Measurements from ENCODE around the gene LRRTM3. TPM values are rescaled to one million over a fixed set of nuclear protein-coding genes. Genes with fewer than 3 reads are reported as not detected.

LRRTM3 gene
- total RNA-seq, 1 donor from 2014 or later: not detected

DNA sequence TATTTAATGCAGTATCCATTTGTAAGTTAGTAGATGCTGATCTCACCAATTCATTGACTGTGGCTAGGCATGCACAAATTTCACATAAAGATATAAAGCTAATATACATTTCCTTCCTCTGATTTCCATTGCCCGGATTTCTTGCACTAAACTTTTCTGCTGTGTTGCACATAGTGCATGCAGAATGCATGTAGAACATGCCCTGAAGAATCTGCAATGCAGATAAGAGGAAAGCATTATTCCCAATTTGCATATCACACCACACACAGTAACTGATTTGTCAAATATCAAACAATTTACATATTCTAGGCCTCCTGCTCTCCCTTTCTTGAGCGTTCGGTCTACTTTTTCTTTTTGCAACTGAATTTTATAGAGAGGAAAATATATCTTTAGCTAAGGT, 124.2 kb downstream of the LRRTM3 start:
- no peaks in the 10 kb centered on the region for H3K27me3 Mint-ChIP-seq
- POLR2A ChIA-PET: no interaction called here
- TF ChIP-seq, protein P1, sequence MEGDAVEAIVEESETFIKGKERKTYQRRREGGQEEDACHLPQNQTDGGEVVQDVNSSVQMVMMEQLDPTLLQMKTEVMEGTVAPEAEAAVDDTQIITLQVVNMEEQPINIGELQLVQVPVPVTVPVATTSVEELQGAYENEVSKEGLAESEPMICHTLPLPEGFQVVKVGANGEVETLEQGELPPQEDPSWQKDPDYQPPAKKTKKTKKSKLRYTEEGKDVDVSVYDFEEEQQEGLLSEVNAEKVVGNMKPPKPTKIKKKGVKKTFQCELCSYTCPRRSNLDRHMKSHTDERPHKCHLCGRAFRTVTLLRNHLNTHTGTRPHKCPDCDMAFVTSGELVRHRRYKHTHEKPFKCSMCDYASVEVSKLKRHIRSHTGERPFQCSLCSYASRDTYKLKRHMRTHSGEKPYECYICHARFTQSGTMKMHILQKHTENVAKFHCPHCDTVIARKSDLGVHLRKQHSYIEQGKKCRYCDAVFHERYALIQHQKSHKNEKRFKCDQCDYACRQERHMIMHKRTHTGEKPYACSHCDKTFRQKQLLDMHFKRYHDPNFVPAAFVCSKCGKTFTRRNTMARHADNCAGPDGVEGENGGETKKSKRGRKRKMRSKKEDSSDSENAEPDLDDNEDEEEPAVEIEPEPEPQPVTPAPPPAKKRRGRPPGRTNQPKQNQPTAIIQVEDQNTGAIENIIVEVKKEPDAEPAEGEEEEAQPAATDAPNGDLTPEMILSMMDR (IDR thresholded peaks at IDR 0.05): no peak
- H3K4me3 Mint-ChIP-seq: no peak overlapping the region
- intact Hi-C loops (cut with micrococcal nuclease): no loop called here
- no peak overlapping the region for H3K27ac Mint-ChIP-seq
- no peak for ATAC-seq (ENCODE audit: low read depth)
- H3K36me3 Mint-ChIP-seq (ENCODE audit: low read depth): no peaks in the 10 kb centered on the region
- CTCF ChIA-PET: no interaction called here
- no peaks in the 10 kb centered on the region for H3K4me1 Mint-ChIP-seq
- H3K9me3 Mint-ChIP-seq: peaks cover 5% of the 10 kb centered on the region
- DNase-seq: no peak

DNA sequence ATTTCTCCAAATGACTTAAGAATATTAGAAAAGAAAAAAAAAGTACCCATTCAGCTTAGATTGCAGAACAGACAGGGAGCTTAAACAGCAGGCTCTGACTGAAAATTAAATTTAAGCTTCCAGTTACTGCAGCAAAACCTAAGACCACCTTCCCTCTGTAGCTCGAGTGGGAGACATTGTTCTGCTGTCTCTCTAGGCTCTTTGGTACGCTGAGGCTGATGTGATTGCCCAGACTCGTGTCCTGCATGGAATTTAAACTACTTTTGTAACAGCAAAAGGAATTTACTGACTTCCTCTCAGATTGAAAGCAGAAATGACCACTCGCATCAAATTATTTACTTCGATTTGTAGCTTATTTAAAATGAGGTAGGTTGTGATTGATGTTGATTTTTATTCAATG, 124.6 kb downstream of the LRRTM3 start:
- ATAC-seq (ENCODE audit: low read depth) (no peak), DNase-seq (no peak)
- H3K36me3 Mint-ChIP-seq (ENCODE audit: low read depth): no peaks in the 10 kb centered on the region
- CTCF ChIA-PET: no interaction called here
- no peak overlapping the region for H3K4me3 Mint-ChIP-seq
- no peaks in the 10 kb centered on the region for H3K27me3 Mint-ChIP-seq
- TF ChIP-seq, protein P1 (IDR thresholded peaks at IDR 0.05): no peak
- intact Hi-C loops (cut with micrococcal nuclease): no loop called here
- POLR2A ChIA-PET: no interaction called here
- peaks cover 5% of the 10 kb centered on the region for H3K9me3 Mint-ChIP-seq
- H3K27ac Mint-ChIP-seq: no peak overlapping the region
- no peaks in the 10 kb centered on the region for H3K4me1 Mint-ChIP-seq

DNA sequence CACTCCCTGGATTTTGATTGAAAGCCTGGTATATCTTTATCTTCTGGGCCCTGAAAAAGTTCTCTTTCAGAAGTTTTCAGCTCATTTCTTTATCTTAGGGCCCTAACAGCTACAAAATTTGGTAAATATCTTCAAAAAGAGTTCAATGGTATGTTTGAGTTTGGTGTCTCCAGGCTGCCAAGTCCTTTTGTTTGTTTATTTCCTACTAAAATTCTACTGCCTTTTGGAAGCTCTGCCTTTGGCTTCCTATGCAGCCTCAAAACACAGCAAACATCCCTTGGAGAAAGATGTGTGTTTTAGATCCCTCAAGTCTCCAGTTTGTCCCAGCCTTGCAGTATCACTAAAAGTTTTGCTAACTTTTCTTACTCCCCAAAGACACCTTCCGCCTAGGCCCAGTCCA, 146.8 kb downstream of the LRRTM3 start:
- H3K27ac Mint-ChIP-seq: no peak overlapping the region

DNA sequence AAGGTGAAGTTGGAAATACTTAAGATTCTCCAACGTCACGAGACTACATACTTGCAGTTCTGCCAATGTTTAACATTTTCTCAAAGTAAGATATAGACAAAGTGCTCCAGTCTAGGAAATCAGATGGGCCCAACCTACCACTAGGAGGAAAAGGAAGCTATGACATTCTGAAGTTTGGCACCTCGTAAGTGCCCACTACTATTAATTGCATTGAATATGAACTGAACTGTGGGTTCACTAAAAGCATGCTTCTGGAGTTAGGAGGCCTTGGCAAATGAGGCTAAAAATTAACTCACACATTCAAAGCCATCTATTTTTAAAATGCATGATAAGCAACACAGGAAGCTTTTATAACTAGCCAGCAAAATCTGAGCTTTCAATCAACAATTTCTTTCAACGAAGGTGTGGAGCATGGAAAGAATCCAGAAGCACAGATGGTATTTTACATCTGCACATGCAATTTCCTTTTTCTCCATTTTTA, 149.7 kb downstream of the LRRTM3 start:
- DNase-seq (no peak), ATAC-seq (ENCODE audit: low read depth) (no peak)
- H3K36me3 Mint-ChIP-seq (ENCODE audit: low read depth): no peaks in the 10 kb centered on the region
- ChIA-PET CTCF (no interaction called here), POLR2A (no interaction called here)
- H3K4me3 Mint-ChIP-seq: no peak overlapping the region
- H3K4me1 Mint-ChIP-seq: no peaks in the 10 kb centered on the region
- H3K27ac Mint-ChIP-seq: no peak overlapping the region
- no peaks in the 10 kb centered on the region for H3K27me3 Mint-ChIP-seq
- TF ChIP-seq, protein P1 (IDR thresholded peaks at IDR 0.05): no peak
- intact Hi-C loops (cut with micrococcal nuclease): no loop called here
- H3K9me3 Mint-ChIP-seq: peaks cover 3% of the 10 kb centered on the region

More for the DNA sequence above, 146.8 kb downstream of the LRRTM3 start:
- ATAC-seq (ENCODE audit: low read depth) (no peak), DNase-seq (no peak)
- TF ChIP-seq, protein P1 (IDR thresholded peaks at IDR 0.05): no peak
- ChIA-PET POLR2A (no interaction called here), CTCF (no interaction called here)
- H3K4me3 Mint-ChIP-seq: no peak overlapping the region
- H3K27me3 Mint-ChIP-seq: no peaks in the 10 kb centered on the region
- H3K36me3 Mint-ChIP-seq (ENCODE audit: low read depth): no peaks in the 10 kb centered on the region
- no peaks in the 10 kb centered on the region for H3K4me1 Mint-ChIP-seq
- H3K9me3 Mint-ChIP-seq: peaks cover 3% of the 10 kb centered on the region
- intact Hi-C loops (cut with micrococcal nuclease): no loop called here

DNA sequence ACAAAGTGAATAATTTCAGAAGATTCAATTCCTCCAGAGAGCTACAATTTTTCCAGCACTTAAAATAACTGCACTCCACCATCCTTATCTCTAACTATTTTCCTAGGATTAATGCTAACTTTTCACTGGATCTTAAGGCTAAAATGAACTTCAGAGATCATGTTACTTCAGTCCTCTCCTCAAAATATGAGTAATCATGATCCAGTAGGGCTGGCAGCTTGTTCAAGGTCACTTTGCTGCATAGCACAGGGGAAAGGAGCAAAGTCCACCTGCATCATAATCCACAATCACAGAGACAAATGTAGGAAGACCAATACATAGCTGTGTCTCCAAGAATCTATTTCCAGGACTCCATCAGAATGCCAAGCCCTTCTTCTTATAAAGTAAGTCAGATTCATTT, 150.3 kb downstream of the LRRTM3 start:
- DNase-seq (no peak), ATAC-seq (ENCODE audit: low read depth) (no peak)
- Mint-ChIP-seq H3K27ac (no peak overlapping the region), H3K4me1 (no peaks in the 10 kb centered on the region), H3K9me3 (peaks cover 3% of the 10 kb centered on the region), H3K4me3 (no peak overlapping the region), H3K27me3 (no peaks in the 10 kb centered on the region), H3K36me3 (ENCODE audit: low read depth) (no peaks in the 10 kb centered on the region)
- intact Hi-C loops (cut with micrococcal nuclease): no loop called here
- ChIA-PET POLR2A (no interaction called here), CTCF (no interaction called here)
- TF ChIP-seq, protein P1 (IDR thresholded peaks at IDR 0.05): no peak

Data from activated B cell treated with CpG ODN at 0.5 μM for 24 hours (primary cell).